ENCODE results near the gene CHD9.

DNA sequence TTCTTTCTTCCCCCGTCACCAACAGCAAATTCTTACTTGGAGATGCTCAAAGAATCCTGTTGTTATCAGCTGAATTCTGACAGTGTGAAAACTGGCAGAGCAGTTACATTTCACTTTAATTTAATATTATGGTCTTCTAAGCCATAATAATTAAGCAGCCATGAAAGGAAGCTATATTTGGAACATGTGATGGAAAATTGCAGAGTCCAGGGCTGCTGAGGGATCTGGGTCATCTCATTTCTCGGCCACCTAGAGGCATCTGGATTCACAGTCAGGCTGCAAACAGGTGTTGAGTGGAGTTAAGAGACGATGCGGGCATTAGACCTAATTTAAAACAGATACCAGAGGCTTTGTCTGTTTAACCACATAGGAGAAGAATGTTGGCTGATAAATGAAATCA, 40.5 kb upstream of the CHD9 start:
- TF ChIP-seq POLR2A (IDR thresholded peaks at IDR 0.05), result no peak
- TF ChIP-seq, protein P1, sequence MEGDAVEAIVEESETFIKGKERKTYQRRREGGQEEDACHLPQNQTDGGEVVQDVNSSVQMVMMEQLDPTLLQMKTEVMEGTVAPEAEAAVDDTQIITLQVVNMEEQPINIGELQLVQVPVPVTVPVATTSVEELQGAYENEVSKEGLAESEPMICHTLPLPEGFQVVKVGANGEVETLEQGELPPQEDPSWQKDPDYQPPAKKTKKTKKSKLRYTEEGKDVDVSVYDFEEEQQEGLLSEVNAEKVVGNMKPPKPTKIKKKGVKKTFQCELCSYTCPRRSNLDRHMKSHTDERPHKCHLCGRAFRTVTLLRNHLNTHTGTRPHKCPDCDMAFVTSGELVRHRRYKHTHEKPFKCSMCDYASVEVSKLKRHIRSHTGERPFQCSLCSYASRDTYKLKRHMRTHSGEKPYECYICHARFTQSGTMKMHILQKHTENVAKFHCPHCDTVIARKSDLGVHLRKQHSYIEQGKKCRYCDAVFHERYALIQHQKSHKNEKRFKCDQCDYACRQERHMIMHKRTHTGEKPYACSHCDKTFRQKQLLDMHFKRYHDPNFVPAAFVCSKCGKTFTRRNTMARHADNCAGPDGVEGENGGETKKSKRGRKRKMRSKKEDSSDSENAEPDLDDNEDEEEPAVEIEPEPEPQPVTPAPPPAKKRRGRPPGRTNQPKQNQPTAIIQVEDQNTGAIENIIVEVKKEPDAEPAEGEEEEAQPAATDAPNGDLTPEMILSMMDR (IDR thresholded peaks at IDR 0.05), result no peak

Measured in thyroid gland (tissue), 4 donors.